Jurkat, Clone E6-1 (cell line): ENCODE measurements around the gene IL21R.
"Not testable (repeated sequence)": the region's sequence is repeated elsewhere in the genome, so short reads cannot be mapped to it uniquely, and the experiment has no call there.

Source experiments
- DNase-seq: peaks from one replicate; pipeline ENCODE4 v3.0.0-alpha.2; 2011; ENCODE audit warnings: low read depth, low spot score
- H3K4me3 ChIP-seq: 2 replicates; pipeline ENCODE4 v1.5.1; 2011; ENCODE audit warnings: mild to moderate bottlenecking, low read length, control low read depth, moderate library complexity

Gene IL21R

DNA sequence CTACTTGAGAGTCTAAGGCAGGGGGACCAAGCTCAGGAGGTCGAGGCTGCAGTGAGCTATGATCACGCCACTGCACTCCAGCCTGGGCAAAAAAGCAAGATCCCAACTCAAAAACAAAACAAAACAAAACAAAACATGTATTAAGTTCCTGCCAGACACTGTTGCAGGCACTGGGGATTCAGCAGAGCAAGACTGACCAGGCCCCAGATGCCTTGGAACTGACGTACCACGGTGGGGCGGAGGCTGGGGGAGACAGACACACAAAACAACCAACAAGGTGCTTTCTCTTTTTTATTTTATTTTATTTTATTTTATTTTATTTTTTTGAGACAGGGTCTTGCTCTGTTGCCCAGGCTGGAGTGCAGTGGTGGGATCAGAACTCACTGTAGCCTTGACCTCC, 33.2 kb downstream of the IL21R start:
- DNase-seq, H3K4me3 ChIP-seq: not testable (repeated sequence)

DNA sequence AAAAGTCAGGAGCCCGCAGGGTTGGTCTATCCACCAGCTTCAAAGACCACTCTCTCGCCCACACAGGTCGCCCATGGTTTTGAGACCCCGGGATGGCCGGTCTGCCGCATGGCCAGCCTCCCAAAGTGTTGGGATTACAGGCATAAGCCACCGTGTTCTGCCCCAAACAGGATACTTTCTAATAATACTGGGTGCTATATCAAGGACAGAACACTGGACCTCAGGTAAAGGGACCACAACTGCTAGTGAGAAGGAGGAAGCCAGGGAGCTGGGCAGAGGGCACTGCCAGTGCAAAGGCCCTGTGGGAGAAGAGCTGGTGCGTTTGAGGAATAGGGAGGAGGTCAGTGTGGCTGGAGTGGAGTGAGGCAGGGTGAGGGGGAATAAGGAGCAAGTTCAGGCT, 34.1 kb downstream of the IL21R start:
- no peak overlapping the region for H3K4me3 ChIP-seq
- DNase-seq = no peak

DNA sequence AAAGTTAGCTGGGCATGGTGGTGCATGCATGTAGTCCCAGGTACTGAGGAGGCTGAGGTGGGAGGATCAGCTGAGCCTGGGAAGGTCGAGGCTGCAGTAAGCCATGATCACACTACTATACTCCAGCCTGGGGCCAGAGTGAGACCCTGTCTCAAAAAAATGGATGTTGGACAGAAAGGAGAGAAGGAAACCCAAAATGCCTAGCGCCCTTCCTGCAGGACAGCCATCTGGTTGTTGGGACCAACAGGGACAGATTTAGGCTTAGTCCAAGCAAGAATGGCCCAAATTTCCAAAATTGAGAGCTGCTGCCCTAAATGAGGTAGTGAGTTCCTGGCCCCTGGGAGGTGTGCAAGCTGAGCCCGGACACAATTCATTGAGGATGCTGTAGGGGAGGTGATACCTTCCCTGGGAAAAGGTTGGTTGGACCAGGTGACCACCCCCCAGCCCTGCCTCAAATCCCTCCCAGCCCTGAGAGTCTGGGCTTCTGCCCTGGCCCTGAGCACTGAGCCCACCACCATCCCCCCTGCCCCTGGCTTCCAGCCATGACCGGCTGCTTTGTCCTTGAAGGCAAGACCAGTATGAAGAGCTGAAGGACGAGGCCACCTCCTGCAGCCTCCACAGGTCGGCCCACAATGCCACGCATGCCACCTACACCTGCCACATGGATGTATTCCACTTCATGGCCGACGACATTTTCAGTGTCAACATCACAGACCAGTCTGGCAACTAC, 35.1 kb downstream of the IL21R start:
- DNase-seq = no peak
- H3K4me3 ChIP-seq = no peak overlapping the region

DNA sequence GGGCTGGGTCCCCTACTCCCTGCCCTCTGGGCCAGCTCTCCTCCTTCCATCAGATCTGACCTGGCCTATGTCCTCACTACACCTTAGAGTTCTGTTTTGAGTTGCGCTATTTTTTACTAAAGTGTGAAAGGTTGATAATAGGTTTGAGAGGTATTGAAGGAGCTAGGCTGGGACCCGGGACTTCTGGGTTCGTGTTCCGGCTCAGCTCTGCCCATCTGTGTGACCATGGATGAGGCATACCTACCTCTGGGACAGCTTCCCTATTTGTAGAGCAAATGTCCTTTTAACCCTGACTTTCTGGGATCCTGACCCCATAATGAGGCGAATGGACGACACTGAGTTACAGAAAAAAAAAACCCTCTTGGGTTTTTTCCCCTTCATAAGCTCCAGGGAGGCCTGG, 36.0 kb downstream of the IL21R start:
- H3K4me3 ChIP-seq = no peak overlapping the region
- no peak for DNase-seq

DNA sequence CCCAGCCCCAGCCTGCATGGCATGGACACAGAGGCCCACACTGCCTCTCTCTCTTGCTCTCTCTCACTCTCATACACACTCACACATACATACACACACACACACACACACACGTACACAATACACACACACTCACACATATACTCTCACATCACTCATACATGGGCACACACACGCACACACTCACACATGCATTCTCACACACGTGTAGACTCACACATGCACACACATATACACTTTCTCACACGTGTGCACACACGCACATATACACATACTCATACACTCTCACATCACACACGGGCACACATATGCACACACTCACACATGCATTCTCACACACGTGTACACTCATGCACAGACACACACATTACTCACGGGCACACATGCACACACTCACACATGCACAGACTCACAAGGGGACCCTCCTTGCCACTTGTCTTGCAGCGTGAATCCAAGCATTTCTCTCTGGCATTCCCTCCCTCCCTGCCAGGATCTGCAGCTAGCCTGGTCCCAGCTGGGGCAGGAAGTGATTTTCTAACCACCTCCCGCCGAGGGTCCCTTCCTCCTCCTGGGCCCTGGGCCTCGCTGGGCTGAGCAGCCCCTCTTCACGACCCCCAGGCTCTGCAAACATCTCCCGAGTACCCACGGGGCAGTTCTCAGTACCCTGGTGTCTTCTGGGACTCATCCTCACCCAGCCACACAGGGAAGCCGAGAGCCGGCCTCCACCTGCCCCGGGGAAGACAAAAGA, 37.5 kb downstream of the IL21R start:
- H3K4me3 ChIP-seq = no peak overlapping the region
- DNase-seq = no peak

DNA sequence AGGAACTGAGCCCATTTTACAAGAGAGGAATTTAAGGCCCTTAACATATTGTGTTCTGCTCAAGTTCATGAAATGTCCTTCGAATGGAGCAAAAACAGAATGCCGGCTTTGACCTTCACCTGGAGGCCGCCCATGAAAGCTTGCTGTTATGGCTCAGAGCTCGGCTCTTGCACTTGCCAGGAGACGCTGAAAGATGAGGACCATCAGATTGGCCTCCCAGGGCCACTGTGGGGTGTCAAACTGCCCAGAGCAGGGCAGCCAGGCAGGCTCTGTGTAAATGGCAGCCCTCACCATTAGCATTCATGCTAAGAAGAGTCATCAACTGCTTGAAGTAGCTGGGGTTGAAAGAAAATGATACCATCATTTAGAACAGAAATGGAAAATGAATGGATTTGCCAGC, 39.3 kb downstream of the IL21R start:
- DNase-seq = no peak
- H3K4me3 ChIP-seq = no peak overlapping the region

DNA sequence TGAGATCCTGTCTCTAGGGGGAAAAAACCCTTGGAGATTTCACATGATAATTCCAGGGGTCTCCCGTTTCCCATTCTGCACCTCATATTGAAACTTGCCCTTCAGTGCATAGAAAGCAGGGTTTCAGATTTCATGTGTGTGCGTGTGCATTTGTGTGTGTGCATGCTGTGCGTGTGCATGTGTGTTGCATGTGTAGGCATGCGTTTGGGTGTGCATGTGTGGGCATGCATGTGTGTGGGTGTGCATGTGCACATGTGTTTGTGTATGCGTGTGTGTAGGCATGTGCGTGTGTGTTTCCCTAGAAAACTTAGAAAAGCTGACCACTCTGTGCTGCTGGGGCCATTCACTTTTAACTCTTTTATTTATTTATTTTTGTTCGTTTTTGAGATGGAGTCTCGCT, 40.0 kb downstream of the IL21R start:
- no peak for DNase-seq
- no peak overlapping the region for H3K4me3 ChIP-seq

DNA sequence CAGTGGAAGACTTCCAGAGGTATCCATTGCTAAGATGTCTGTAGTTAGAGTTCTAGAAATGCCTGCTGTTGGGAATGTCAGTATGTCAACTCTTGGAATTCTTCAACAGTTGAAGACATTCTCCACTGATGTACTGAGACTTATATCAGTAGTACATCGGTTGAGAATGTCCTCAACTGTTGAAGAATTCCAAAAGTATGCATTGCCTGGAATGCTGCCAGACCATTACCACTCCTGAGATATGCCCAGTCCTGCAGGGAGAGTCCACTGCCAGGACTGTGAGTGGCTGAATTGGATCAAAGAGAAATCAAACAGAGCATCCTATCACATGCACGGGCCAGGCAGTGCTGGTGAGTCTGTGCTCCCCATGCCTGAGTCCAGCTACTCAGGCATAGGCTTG, 42.0 kb downstream of the IL21R start:
- no peak overlapping the region for H3K4me3 ChIP-seq

DNA sequence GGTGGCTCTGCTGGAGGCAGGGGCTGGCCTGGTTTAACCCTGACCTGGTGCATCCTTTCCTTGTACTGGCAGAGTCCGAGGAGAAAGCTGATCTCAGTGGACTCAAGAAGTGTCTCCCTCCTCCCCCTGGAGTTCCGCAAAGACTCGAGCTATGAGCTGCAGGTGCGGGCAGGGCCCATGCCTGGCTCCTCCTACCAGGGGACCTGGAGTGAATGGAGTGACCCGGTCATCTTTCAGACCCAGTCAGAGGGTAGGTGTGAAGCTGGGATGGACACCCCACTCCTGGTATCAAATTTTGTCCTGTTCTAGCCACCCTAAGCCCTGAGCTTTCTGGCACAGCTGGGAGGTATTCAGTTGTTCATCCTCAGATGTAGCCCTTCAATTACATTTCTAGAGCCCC, 42.5 kb downstream of the IL21R start:
- no peak for DNase-seq
- H3K4me3 ChIP-seq = no peak overlapping the region

More for the DNA sequence above, 42.0 kb downstream of the IL21R start:
- no peak for DNase-seq

DNA sequence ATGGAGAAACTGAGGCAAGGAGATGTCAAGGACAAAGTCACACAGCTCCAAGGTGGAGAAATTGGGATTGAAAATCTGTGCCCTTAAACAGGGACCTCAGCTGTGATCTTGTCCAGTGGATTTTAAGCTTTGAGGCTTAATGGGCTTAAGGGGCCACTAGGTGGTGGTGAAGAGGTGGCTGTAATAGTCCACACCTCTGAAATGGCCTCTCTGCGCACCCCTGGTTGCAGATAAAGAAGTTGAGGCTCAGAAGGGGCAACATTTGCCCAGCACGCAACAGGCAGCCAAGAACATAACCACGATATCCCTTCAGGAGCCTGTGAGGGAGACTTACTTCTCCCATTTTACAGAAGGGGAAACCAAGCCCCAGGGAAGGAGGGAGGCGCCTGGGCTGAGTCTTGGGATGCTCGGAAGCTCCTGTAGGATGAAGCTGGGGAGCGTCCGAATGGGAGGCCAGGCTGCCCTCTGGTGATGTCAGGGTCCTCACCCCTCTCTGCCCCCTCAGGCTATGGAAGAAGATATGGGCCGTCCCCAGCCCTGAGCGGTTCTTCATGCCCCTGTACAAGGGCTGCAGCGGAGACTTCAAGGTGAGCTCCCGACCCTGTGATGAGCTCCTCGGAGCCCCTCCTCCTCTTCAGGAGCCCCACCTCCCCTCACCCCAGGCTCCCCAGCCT, 43.7 kb downstream of the IL21R start:
- H3K4me3 ChIP-seq = no peak overlapping the region
- no peak for DNase-seq

DNA sequence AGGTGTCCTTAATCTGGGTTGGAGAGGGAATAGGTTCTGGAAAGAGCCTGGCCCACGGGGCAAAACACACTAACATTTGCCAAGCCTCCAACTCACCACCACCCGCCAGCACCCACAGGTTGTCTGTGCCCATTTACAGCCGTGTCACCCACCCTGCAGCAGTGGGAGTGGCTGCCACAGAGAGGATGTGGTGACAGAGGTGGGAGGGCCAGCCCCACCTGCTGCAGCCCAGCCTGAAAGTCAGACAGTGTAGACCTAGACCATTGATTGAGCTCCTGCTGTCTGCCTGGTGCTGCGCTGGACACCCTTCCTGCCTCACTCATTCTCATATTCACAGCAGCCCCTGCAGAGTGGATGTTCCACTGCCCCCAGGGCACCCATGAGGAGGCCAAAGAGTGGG, 44.7 kb downstream of the IL21R start:
- peak overlapping the region; percentile 7; the same call in 1 of the 2 replicates for H3K4me3 ChIP-seq
- peak; percentile 80 for DNase-seq

DNA sequence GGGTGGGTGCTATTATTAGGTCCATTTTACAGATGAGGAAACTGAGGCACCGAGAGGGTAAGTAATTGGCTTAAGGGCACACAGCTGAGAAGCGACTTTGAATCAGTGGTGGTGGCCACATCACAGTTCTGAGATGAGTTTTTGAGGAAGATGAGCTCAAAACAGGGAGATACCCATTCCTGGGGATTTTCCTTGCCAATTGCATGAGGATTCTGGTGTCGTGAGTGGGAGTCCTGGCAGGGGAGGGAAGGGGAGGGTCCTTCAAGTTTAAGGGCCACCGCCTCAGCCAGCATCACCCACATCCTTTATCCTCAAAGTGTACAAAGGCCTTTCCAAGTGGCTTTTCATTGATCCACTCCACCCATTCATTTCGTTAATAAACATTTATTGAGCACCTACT, 45.3 kb downstream of the IL21R start:
- H3K4me3 ChIP-seq = no peak overlapping the region

DNA sequence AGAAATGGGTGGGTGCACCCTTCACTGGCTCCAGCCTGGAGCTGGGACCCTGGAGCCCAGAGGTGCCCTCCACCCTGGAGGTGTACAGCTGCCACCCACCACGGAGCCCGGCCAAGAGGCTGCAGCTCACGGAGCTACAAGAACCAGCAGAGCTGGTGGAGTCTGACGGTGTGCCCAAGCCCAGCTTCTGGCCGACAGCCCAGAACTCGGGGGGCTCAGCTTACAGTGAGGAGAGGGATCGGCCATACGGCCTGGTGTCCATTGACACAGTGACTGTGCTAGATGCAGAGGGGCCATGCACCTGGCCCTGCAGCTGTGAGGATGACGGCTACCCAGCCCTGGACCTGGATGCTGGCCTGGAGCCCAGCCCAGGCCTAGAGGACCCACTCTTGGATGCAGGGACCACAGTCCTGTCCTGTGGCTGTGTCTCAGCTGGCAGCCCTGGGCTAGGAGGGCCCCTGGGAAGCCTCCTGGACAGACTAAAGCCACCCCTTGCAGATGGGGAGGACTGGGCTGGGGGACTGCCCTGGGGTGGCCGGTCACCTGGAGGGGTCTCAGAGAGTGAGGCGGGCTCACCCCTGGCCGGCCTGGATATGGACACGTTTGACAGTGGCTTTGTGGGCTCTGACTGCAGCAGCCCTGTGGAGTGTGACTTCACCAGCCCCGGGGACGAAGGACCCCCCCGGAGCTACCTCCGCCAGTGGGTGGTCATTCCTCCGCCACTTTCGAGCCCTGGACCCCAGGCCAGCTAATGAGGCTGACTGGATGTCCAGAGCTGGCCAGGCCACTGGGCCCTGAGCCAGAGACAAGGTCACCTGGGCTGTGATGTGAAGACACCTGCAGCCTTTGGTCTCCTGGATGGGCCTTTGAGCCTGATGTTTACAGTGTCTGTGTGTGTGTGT, 46.8 kb downstream of the IL21R start:
- no peak for DNase-seq

More for the DNA sequence above, 45.3 kb downstream of the IL21R start:
- DNase-seq = no peak

DNA sequence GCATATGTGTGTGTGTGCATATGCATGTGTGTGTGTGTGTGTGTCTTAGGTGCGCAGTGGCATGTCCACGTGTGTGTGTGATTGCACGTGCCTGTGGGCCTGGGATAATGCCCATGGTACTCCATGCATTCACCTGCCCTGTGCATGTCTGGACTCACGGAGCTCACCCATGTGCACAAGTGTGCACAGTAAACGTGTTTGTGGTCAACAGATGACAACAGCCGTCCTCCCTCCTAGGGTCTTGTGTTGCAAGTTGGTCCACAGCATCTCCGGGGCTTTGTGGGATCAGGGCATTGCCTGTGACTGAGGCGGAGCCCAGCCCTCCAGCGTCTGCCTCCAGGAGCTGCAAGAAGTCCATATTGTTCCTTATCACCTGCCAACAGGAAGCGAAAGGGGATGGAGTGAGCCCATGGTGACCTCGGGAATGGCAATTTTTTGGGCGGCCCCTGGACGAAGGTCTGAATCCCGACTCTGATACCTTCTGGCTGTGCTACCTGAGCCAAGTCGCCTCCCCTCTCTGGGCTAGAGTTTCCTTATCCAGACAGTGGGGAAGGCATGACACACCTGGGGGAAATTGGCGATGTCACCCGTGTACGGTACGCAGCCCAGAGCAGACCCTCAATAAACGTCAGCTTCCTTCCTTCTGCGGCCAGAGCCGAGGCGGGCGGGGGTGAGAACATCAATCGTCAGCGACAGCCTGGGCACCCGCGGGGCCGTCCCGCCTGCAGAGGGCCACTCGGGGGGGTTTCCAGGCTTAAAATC, 47.6 kb downstream of the IL21R start:
- no peak for DNase-seq

More for the DNA sequence above, 46.8 kb downstream of the IL21R start:
- no peak overlapping the region for H3K4me3 ChIP-seq

DNA sequence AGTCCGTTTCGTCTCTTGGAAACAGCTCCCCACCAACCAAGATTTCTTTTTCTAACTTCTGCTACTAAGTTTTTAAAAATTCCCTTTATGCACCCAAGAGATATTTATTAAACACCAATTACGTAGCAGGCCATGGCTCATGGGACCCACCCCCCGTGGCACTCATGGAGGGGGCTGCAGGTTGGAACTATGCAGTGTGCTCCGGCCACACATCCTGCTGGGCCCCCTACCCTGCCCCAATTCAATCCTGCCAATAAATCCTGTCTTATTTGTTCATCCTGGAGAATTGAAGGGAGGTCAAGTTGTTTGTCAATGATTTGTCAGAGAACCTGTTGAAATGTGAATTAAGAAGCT, 48.2 kb downstream of the IL21R start:
- no peak overlapping the region for H3K4me3 ChIP-seq
- no peak for DNase-seq

More for the DNA sequence above, 47.6 kb downstream of the IL21R start:
- H3K4me3 ChIP-seq = no peak overlapping the region

DNA sequence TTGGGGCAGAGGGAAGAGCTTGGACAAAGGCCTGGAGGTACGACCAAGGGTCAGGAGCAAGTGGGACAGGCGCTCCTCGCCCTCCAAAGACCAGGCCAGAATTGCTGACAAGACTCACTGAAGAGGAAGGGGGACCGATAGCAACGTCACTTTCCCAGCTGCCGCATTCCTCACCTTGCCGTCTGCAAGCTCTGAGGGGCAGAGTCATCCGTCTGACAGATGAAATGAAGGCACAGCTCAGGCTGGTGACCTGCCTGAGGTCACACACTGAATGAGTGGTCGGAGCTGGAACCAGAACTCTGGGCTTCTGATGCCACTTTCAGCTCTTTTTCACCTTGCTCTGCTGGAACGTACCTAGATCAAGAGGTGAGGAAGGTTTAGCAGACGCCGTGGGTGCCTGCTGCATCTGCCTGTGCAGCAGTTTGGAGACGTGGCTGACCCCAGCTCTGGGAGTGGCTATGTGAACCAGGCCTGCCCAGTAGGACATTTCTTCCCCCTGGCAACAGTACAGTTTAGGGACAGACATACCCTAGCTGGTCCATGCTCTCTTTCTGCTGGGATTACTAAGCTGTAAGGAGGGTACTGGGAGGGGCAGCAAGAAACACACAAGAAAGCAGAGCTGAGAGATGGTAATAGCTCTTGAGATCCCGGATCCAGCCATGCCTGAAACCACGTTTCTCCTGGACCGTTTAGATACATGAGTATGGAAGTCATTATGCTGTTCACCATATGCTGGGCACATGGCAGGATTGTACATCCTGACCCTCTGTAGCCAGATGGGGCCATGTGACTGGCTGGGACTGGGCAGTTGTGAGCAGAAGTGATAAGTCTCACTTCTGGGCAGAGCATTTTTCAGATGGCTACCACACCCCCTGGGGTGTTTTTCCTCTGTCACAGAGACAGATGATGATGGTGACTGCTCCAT, 50.9 kb downstream of the IL21R start:
- no peak overlapping the region for H3K4me3 ChIP-seq
- DNase-seq = no peak

DNA sequence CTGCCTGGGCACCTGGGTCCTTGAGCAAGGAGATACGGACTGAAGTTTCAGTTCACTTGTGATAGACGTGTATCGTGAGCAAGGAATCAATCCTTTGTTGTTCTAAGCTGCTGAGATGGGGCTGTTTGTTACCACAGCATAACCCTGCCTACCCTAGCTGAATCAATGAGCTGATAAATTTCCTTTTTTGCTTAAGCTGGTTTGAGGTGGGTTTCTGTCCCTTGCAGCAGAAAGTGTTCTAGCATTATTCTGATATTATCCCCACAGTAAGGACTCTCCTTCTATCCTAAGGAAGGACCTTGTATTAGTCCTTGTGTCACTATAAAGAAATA, 51.5 kb downstream of the IL21R start:
- H3K4me3 ChIP-seq = no peak overlapping the region
- no peak for DNase-seq

DNA sequence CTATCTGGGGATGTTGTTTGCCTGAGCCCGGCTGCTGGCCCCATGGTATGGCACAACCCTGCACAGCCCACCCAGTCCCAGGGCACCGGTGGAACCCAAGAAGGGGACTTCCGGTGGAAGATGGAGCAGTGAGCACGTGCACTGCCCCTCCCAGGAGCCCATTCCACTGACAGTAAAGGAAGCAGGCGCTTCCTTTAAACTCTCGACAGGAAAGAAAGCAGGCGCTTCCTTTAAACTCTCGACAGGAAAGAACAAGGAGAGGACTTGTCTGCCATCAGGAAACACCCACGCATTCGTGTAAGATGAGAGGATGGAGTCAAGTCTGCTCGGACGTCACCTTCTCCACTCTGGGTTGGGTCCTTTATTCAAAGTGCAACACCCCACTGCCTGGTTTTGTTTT, 53.7 kb downstream of the IL21R start:
- H3K4me3 ChIP-seq = no peak overlapping the region
- no peak for DNase-seq
